GM12878 (cell line): ENCODE data around the gene TGFBR3. TPM values are rescaled to one million over a fixed set of nuclear protein-coding genes. Genes with fewer than 3 reads are reported as not detected.

Experiments used
- ATAC-seq: fragments of 200-7000 bp; cut with Tn5 transposase; 3 replicates; pipeline ENCODE4 v1.9.1; 2020; ENCODE audit warnings: mild to moderate bottlenecking, moderate library complexity
- BruUV-seq: library from RNA; stranded (reverse); fragments of 400-500 nt; replicated peaks from 2 replicates; lab custom pipeline; 2021; lab: Mats Ljungman, UMichigan
- CTCF ChIA-PET: fragments of 300-600 bp; sonication (Branson Sonifier 250); formaldehyde crosslinking; extraction: SDS; loops from one replicate; lab custom pipeline; 2021; ENCODE audit warnings: inconsistent platforms; lab: Yijun Ruan, JAX
- POLR2A ChIA-PET: fragments of 350-600 bp; formaldehyde crosslinking; extraction: SDS; loops from one replicate; lab custom pipeline; 2021; ENCODE audit warnings: inconsistent platforms; lab: Charles Lee
- RAD21 ChIA-PET: fragments of 300-600 bp; sonication (Branson Sonifier 250); formaldehyde crosslinking; loops from one replicate; lab custom pipeline; 2023; ENCODE audit warnings: antibody characterized with exemption; ENCODE audit not compliant: unreplicated experiment; lab: Charles Lee
- SMC1A ChIA-PET: fragments of 300-600 bp; sonication (Branson Sonifier 250); formaldehyde crosslinking; loops from one replicate; lab custom pipeline; 2023; ENCODE audit not compliant: unreplicated experiment, uncharacterized antibody; lab: Charles Lee
- DNase-seq: peaks from one replicate; pipeline ENCODE4 v3.0.0-alpha.2; 2011; ENCODE audit warnings: low read depth, low spot score
- FAIRE-seq: peaks from 3 replicates; lab custom pipeline; 2011; peaks lifted over from hg19 to GRCh38; lab: Jason Lieb, UNC
- H2AFZ ChIP-seq: 2 replicates; pipeline ENCODE4 v1.6.0; 2011; ENCODE audit warnings: low read depth, low read length, control low read depth; ENCODE audit not compliant: control insufficient read depth
- H3K27ac ChIP-seq: 2 replicates; pipeline ENCODE4 v1.5.1; 2011; ENCODE audit warnings: control low read depth; ENCODE audit not compliant: control insufficient read depth, insufficient read depth
- H3K27me3 ChIP-seq, 2 experiments: replicated peaks in 1 of 2; 2 replicates each; pipeline versions ENCODE4 v1.6.0 to v1.6.1; 2011; ENCODE audit warnings: low read length in 1 of 2; ENCODE audit not compliant: control insufficient read depth in 2 of 2, insufficient read depth in 2 of 2
- H3K36me3 ChIP-seq, 2 experiments: 2 replicates each; pipeline ENCODE4 v1.5.1; 2011; ENCODE audit warnings: low read length in 1 of 2; ENCODE audit not compliant: control insufficient read depth in 2 of 2, insufficient read depth in 2 of 2
- H3K4me1 ChIP-seq: 2 replicates; pipeline ENCODE4 v1.6.1; 2011; ENCODE audit warnings: mild to moderate bottlenecking, low read length, moderate library complexity, mixed read lengths; ENCODE audit not compliant: control insufficient read depth, insufficient read depth
- H3K4me2 ChIP-seq: 2 replicates; pipeline ENCODE4 v1.6.0; 2011; ENCODE audit warnings: control low read depth; ENCODE audit not compliant: control insufficient read depth, insufficient read depth
- H3K4me3 ChIP-seq: fragments of 200-600 bp; sonication (generic); 2 replicates; pipeline ENCODE4 v1.5.1; 2016
- H3K79me2 ChIP-seq: 2 replicates; pipeline ENCODE4 v1.6.0; 2011; ENCODE audit warnings: low read length; ENCODE audit not compliant: control insufficient read depth, insufficient read depth
- H3K9ac ChIP-seq: 2 replicates; pipeline ENCODE4 v1.8.0; 2011; ENCODE audit warnings: low read length, control low read depth, mixed read lengths; ENCODE audit not compliant: control insufficient read depth, insufficient read depth
- H3K9me3 ChIP-seq: replicated peaks from 3 replicates; pipeline ENCODE4 v1.5.1; 2011; ENCODE audit warnings: mild to moderate bottlenecking, low read length; ENCODE audit not compliant: control insufficient read depth, insufficient read depth
- H4K20me1 ChIP-seq: 2 replicates; pipeline ENCODE4 v1.6.0; 2011; ENCODE audit not compliant: control insufficient read depth, insufficient read depth
- ASH2L ChIP-seq: fragments of 300-600, 200-600 bp; sonication (generic); IDR thresholded peaks from 2 replicates; pipeline ENCODE4 v1.6.1; 2017; ENCODE audit warnings: low read depth, mild to moderate bottlenecking, borderline replicate concordance
- EGR1 ChIP-seq, 2 experiments: IDR thresholded peaks; 1 replicate in 1 of 2; 2 replicates in 1 of 2; pipeline ENCODE4 v1.6.1; 2011 to 2012; ENCODE audit warnings: low read depth in 2 of 2, low read length in 2 of 2, borderline replicate concordance in 1 of 2, mild to moderate bottlenecking in 1 of 2, moderate library complexity in 1 of 2
- ETV6 ChIP-seq, 2 experiments: fragments of 450-650 bp in 1 of 2; IDR thresholded peaks in 1 of 2; conservative IDR thresholded peaks in 1 of 2; 2 replicates each; pipeline ENCODE4 v1.6.1; 2014; ENCODE audit warnings: antibody characterized with exemption in 1 of 2, borderline replicate concordance in 1 of 2, low read depth in 1 of 2, mild to moderate bottlenecking in 1 of 2, moderate library complexity in 1 of 2
- HCFC1 ChIP-seq: fragments of 150-350 bp; IDR thresholded peaks from 2 replicates; pipeline ENCODE4 v1.6.1; 2014; ENCODE audit warnings: low read length
- MTA3 ChIP-seq: IDR thresholded peaks from 2 replicates; pipeline ENCODE4 v1.6.1; 2012; ENCODE audit warnings: low read length, inconsistent platforms, borderline replicate concordance
- NR2C1 ChIP-seq: fragments of 450-650 bp; IDR thresholded peaks from 2 replicates; pipeline ENCODE4 v1.6.1; 2017; ENCODE audit warnings: antibody characterized with exemption, mild to moderate bottlenecking, moderate library complexity
- RB1 ChIP-seq: fragments of 450-650 bp; formaldehyde crosslinking; IDR thresholded peaks from 2 replicates; pipeline ENCODE4 v1.6.1; 2017; ENCODE audit warnings: mild to moderate bottlenecking, borderline replicate concordance
- RBBP5 ChIP-seq: fragments of 200-600 bp; sonication (generic); conservative IDR thresholded peaks from 2 replicates; pipeline ENCODE4 v1.6.1; 2016
- SUPT20H ChIP-seq: IDR thresholded peaks from 2 replicates; pipeline ENCODE4 v1.6.1; 2011; ENCODE audit warnings: low read depth, mild to moderate bottlenecking, low read length, moderate library complexity, borderline replicate concordance; ENCODE audit not compliant: control insufficient read depth
- WRNIP1 ChIP-seq: IDR thresholded peaks from 2 replicates; pipeline ENCODE4 v1.6.1; 2011; ENCODE audit warnings: low read depth, low read length, improper control_type of control experiment, borderline replicate concordance
- WGBS: methylation state at CpG from one replicate; pipeline ENCODE4 v1.1.6; 2016; ENCODE audit warnings: low lambda C conversion rate; ENCODE audit not compliant: insufficient replicate concordance, insufficient coverage; ENCODE audit errors: missing lambda C conversion rate; 5-methylcytosine and 5-hydroxymethylcytosine counted together
- in situ Hi-C: fragments of 300-500 bp; cut with MboI; formaldehyde crosslinking; loops from 9 replicates; pipeline ENCODE4 v1.14.3; 2018; ENCODE audit warnings: mixed read lengths
- intact Hi-C: fragments of 100-400 bp; cut with micrococcal nuclease; formaldehyde crosslinking; loops from one replicate; pipeline ENCODE4 v1.14.2; 2022; ENCODE audit not compliant: unreplicated experiment
- polyA plus RNA-seq, 11 experiments: library from polyadenylated mRNA; depleted of rRNA in 4 of 11; unstranded in 6 of 11; stranded (reverse) in 5 of 11; fragments of >200 nt; fragmentation: Nextera tagmentation in 4 of 11; fragmentation: Illumina TruSeq in 1 of 11; extraction: Ambion mirVana in 4 of 11; extraction: Trizol in 1 of 11; gene quantifications; 1 replicate in 1 of 11; 2 replicates in 10 of 11; pipeline versions ENCODE4 v1.2.1 to v1.2.3, GENCODE V29; 2011 to 2016; ENCODE audit warnings: inconsistent platforms in 2 of 11, missing spikeins in 2 of 11, low read depth in 1 of 11
- total RNA-seq, 4 experiments: library from RNA; depleted of rRNA in 3 of 4; stranded (reverse); fragments of >200 nt in 3 of 4; fragmentation: Illumina TruSeq in 1 of 4; extraction: Trizol in 1 of 4; gene quantifications; 2 replicates each; pipeline versions ENCODE4 v1.2.1 to v1.2.3, GENCODE V29; 2013 to 2021
- TF ChIP-seq, protein P1 (sequence below): fragments of 450-650 bp; IDR thresholded peaks from 2 replicates; pipeline ENCODE4 v1.6.1; 2018; ENCODE audit warnings: borderline replicate concordance, mild to moderate bottlenecking; ENCODE audit not compliant: partially characterized antibody
- TF ChIP-seq, protein P2 (sequence below): fragments of 450-650 bp; IDR thresholded peaks from 2 replicates; pipeline ENCODE4 v1.6.1; 2014; ENCODE audit warnings: mild to moderate bottlenecking

TGFBR3 gene
- total and polyA plus RNA-seq, 10 of the 15 experiments (the other 5 are each of a cell fraction or from before 2014, with no cell fraction given) = 2.7 to 16.5 (median 12.6) TPM

DNA sequence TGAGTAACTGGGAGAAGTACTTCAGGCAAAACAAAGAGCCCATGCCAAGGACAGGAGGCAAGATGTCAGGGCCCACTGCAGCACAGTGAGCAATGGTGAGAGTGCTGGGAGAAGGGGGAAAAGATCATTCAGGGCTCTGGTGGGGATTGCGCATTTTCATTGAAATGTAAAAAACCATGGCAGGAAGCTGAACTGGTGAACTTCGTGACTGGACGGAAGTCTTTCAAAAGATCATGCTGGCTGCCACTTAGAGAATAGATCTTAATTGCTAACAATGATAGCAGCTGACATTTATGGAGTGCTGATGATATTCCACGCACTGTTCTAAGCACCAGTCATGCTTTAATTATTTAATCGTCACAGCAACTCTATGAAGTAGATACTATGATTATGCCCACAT is 107.0 kb downstream of the TGFBR3 start:
- in situ Hi-C loops = no loop called here
- TF ChIP-seq ETV6 (conservative IDR thresholded peaks at IDR 0.05 in 1 of 2, IDR thresholded peaks at IDR 0.05 in 1 of 2; ENCODE audit: borderline replicate concordance in 1 of 2, low read depth in 1 of 2) = no peak
- TF ChIP-seq RBBP5 = no peak
- TF ChIP-seq SUPT20H = no peak
- TF ChIP-seq, protein P1, sequence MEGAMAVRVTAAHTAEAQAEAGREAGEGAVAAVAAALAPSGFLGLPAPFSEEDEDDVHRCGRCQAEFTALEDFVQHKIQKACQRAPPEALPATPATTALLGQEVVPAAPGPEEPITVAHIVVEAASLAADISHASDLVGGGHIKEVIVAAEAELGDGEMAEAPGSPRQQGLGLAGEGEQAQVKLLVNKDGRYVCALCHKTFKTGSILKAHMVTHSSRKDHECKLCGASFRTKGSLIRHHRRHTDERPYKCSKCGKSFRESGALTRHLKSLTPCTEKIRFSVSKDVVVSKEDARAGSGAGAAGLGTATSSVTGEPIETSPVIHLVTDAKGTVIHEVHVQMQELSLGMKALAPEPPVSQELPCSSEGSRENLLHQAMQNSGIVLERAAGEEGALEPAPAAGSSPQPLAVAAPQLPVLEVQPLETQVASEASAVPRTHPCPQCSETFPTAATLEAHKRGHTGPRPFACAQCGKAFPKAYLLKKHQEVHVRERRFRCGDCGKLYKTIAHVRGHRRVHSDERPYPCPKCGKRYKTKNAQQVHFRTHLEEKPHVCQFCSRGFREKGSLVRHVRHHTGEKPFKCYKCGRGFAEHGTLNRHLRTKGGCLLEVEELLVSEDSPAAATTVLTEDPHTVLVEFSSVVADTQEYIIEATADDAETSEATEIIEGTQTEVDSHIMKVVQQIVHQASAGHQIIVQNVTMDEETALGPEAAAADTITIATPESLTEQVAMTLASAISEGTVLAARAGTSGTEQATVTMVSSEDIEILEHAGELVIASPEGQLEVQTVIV = no peak
- TF ChIP-seq NR2C1 = no peak
- no peak for TF ChIP-seq ASH2L
- TF ChIP-seq WRNIP1 = no peak
- TF ChIP-seq RB1 = no peak
- no peak for TF ChIP-seq MTA3
- TF ChIP-seq HCFC1 = no peak
- no peak for TF ChIP-seq EGR1 (IDR thresholded peaks at IDR 0.05; ENCODE audit: borderline replicate concordance in 1 of 2, low read depth in 2 of 2, low read length in 2 of 2)
- TF ChIP-seq, protein P2, sequence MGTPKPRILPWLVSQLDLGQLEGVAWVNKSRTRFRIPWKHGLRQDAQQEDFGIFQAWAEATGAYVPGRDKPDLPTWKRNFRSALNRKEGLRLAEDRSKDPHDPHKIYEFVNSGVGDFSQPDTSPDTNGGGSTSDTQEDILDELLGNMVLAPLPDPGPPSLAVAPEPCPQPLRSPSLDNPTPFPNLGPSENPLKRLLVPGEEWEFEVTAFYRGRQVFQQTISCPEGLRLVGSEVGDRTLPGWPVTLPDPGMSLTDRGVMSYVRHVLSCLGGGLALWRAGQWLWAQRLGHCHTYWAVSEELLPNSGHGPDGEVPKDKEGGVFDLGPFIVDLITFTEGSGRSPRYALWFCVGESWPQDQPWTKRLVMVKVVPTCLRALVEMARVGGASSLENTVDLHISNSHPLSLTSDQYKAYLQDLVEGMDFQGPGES = no peak
- Histone ChIP-seq H3K4me1 (peaks cover 3% of the 10 kb centered on the region; the same call in 1 of the 2 replicates), H3K9me3 (no peaks in the 10 kb centered on the region), H3K9ac (no peak overlapping the region), H4K20me1 (no peaks in the 10 kb centered on the region), H3K4me3 (no peak overlapping the region), H3K27me3 (no peaks in the 10 kb centered on the region; a peak in 1 of 4 replicates), H3K4me2 (no peak overlapping the region), H3K27ac (no peak overlapping the region), H2AFZ (no peak overlapping the region), H3K79me2 (no peaks in the 10 kb centered on the region), H3K36me3 (no peaks in the 10 kb centered on the region)
- no TSS peak for BruUV-seq
- no peak for ATAC-seq
- intact Hi-C loops = no loop called here
- no peak for DNase-seq
- ChIA-PET POLR2A (no interaction called here), RAD21 (no interaction called here), SMC1A (no interaction called here), CTCF (no interaction called here)
- no peak for FAIRE-seq
- WGBS = 100% methylated on average over 5 of the region's 5 CpGs
